ENCODE data around the gene DPH1.
A peak's percentile ranks its signal among the peaks of the same experiment; 100 is the strongest.

Gene DPH1

GRCh38 chr17:2048805-2049204 is 18.9 kb downstream of the DPH1 start:
- DNase-seq (ENCODE audit: low read depth), result no peak
- no peak overlapping the region for H3K4me3 ChIP-seq (ENCODE audit: control insufficient read depth, low read depth, low read length)
- TF ChIP-seq CTCF (conservative IDR thresholded peaks at IDR 0.05; ENCODE audit: control insufficient read depth, insufficient read depth, low read depth, low read length), result no peak

GRCh38 chr17:2049333-2050299 is 19.7 kb downstream of the DPH1 start:
- DNase-seq (ENCODE audit: low read depth), result peak; percentile 75
- H3K4me3 ChIP-seq (ENCODE audit: control insufficient read depth, low read depth, low read length), result peak overlapping the region; percentile 61

GRCh38 chr17:2050300-2051060 is 20.5 kb downstream of the DPH1 start:
- no peak for TF ChIP-seq CTCF (conservative IDR thresholded peaks at IDR 0.05; ENCODE audit: control insufficient read depth, insufficient read depth, low read depth, low read length)
- DNase-seq (ENCODE audit: low read depth), result peak; percentile 64
- peak overlapping the region; percentile 24 for H3K4me3 ChIP-seq (ENCODE audit: control insufficient read depth, low read depth, low read length)

More at GRCh38 chr17:2049333-2050299, 19.7 kb downstream of the DPH1 start:
- no peak for TF ChIP-seq CTCF (conservative IDR thresholded peaks at IDR 0.05; ENCODE audit: control insufficient read depth, insufficient read depth, low read depth, low read length)

GRCh38 chr17:2051061-2051932 is 21.3 kb downstream of the DPH1 start:
- peak; percentile 57 for DNase-seq (ENCODE audit: low read depth)
- H3K4me3 ChIP-seq (ENCODE audit: control insufficient read depth, low read depth, low read length), result no peak overlapping the region
- no peak for TF ChIP-seq CTCF (conservative IDR thresholded peaks at IDR 0.05; ENCODE audit: control insufficient read depth, insufficient read depth, low read depth, low read length)

GRCh38 chr17:2051933-2052559 is 22.1 kb downstream of the DPH1 start:
- no peak overlapping the region for H3K4me3 ChIP-seq (ENCODE audit: control insufficient read depth, low read depth, low read length)
- DNase-seq (ENCODE audit: low read depth), result no peak
- TF ChIP-seq CTCF (conservative IDR thresholded peaks at IDR 0.05; ENCODE audit: control insufficient read depth, insufficient read depth, low read depth, low read length), result no peak
